ENCODE results near the gene RPS15. TPM values are rescaled to one million over a fixed set of nuclear protein-coding genes. Genes with fewer than 3 reads are reported as not detected.

RPS15 gene
- total and polyA plus RNA-seq, 2 of the 13 experiments (the other 11 are each of a cell fraction or from before 2014, with no cell fraction given), result 695 to 1,411 TPM

DNA sequence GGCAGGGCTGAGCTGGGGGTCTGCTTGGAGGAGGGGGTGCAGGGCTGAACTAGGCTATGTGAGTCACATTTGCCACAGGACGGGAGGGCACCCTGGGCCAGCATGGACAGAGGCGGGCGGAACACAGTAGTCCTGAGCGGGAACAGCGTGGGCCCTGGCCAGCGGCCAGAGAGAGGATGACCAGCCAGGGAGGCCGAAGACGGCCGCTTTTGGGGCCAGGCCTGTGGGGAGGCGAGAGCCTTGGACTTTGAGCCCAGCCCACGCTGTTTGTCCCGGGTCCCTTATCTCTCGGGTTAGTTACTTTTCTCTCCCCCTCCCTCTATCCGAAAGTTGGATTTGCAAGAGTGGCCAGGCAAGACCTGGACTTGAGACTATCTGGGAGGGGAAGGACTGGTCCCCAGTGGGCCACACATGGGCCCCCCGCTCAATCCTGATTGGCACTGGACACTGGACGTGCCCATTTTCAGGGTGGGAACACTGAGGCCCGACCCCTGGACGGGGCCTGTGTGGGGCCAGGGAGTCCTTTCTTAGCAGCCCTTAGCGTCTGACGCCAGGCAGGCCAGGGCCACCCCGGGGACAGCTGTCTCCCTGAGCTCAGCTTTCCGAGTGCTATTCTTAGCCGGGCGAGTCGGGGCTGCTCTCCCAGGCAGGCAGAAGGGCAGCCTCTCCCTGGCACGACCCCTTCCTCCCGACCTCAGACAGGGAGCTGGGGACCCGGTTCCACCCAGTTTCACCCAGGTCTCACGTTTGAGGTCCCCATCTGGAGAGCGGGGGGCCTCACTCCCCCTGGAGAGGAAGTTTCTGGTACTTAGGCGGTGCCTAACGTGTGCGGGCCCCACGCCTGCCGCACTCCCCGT lies 37.7 kb upstream of the RPS15 start (continued):
- TF ChIP-seq, protein P1, sequence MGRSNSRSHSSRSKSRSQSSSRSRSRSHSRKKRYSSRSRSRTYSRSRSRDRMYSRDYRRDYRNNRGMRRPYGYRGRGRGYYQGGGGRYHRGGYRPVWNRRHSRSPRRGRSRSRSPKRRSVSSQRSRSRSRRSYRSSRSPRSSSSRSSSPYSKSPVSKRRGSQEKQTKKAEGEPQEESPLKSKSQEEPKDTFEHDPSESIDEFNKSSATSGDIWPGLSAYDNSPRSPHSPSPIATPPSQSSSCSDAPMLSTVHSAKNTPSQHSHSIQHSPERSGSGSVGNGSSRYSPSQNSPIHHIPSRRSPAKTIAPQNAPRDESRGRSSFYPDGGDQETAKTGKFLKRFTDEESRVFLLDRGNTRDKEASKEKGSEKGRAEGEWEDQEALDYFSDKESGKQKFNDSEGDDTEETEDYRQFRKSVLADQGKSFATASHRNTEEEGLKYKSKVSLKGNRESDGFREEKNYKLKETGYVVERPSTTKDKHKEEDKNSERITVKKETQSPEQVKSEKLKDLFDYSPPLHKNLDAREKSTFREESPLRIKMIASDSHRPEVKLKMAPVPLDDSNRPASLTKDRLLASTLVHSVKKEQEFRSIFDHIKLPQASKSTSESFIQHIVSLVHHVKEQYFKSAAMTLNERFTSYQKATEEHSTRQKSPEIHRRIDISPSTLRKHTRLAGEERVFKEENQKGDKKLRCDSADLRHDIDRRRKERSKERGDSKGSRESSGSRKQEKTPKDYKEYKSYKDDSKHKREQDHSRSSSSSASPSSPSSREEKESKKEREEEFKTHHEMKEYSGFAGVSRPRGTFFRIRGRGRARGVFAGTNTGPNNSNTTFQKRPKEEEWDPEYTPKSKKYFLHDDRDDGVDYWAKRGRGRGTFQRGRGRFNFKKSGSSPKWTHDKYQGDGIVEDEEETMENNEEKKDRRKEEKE (IDR thresholded peaks at IDR 0.05), result no peak
- TF ChIP-seq U2AF2 (IDR thresholded peaks at IDR 0.05; ENCODE audit: low read depth, low read length) (no peak; the same call in 1 of the 2 replicates), RAD21 (CRISPR knock-in tag; IDR thresholded peaks at IDR 0.05) (peak; percentile 33), ZNF543 (CRISPR knock-in tag; IDR thresholded peaks at IDR 0.05) (peak; percentile 8; the same call in 1 of the 2 replicates), WIZ (CRISPR knock-in tag; IDR thresholded peaks at IDR 0.05) (no peak), ZNF562 (CRISPR knock-in tag; IDR thresholded peaks at IDR 0.05; ENCODE audit: borderline replicate concordance) (no peak), ZNF431 (CRISPR knock-in tag; IDR thresholded peaks at IDR 0.05; ENCODE audit: borderline replicate concordance, low read depth) (0 out of 2 replicates have a peak, but pooled peaks have one; percentile 36), NR2F2 (IDR thresholded peaks at IDR 0.05; ENCODE audit: borderline replicate concordance, low read depth) (no peak), ZNF142 (CRISPR knock-in tag; IDR thresholded peaks at IDR 0.05) (peak; percentile 49), ZNF615 (CRISPR knock-in tag; IDR thresholded peaks at IDR 0.05; ENCODE audit: borderline replicate concordance) (0 out of 2 replicates have a peak, but pooled peaks have one; percentile 47), MYC (CRISPR knock-in tag; IDR thresholded peaks at IDR 0.05; ENCODE audit: borderline replicate concordance) (peak; percentile 88), STAG1 (CRISPR knock-in tag; IDR thresholded peaks at IDR 0.05) (peak; percentile 4; the same call in 1 of the 2 replicates), FOXA1 (IDR thresholded peaks at IDR 0.05) (no peak), FOXA1 (CRISPR knock-in tag; IDR thresholded peaks at IDR 0.05) (peak; percentile 66)
- TF ChIP-seq, protein P2, sequence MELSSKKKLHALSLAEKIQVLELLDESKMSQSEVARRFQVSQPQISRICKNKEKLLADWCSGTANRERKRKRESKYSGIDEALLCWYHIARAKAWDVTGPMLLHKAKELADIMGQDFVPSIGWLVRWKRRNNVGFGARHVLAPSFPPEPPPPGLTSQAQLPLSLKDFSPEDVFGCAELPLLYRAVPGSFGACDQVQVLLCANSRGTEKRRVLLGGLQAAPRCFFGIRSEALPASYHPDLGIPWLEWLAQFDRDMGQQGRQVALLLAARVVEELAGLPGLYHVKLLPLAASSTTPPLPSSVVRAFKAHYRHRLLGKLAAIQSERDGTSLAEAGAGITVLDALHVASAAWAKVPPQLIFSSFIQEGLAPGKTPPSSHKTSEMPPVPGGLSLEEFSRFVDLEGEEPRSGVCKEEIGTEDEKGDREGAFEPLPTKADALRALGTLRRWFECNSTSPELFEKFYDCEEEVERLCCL (CRISPR knock-in tag; IDR thresholded peaks at IDR 0.05; ENCODE audit: borderline replicate concordance), result no peak
- TF ChIP-seq, protein P3, sequence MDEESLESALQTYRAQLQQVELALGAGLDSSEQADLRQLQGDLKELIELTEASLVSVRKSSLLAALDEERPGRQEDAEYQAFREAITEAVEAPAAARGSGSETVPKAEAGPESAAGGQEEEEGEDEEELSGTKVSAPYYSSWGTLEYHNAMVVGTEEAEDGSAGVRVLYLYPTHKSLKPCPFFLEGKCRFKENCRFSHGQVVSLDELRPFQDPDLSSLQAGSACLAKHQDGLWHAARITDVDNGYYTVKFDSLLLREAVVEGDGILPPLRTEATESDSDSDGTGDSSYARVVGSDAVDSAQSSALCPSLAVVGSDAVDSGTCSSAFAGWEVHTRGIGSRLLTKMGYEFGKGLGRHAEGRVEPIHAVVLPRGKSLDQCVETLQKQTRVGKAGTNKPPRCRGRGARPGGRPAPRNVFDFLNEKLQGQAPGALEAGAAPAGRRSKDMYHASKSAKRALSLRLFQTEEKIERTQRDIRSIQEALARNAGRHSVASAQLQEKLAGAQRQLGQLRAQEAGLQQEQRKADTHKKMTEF (CRISPR knock-in tag; IDR thresholded peaks at IDR 0.05), result peak; percentile 70
